SHP77 (cell line): Measurements from ENCODE around the gene ZRANB1.

ENCODE experiments used
- DNase-seq, 2 experiments: peaks; one replicate each; lab custom pipeline; 2025; lab: John Stamatoyannopoulos, UW

ZRANB1 gene

GRCh38 chr10:125035588-125036295, 93.8 kb downstream of the ZRANB1 start:
- no peak for DNase-seq

DNA sequence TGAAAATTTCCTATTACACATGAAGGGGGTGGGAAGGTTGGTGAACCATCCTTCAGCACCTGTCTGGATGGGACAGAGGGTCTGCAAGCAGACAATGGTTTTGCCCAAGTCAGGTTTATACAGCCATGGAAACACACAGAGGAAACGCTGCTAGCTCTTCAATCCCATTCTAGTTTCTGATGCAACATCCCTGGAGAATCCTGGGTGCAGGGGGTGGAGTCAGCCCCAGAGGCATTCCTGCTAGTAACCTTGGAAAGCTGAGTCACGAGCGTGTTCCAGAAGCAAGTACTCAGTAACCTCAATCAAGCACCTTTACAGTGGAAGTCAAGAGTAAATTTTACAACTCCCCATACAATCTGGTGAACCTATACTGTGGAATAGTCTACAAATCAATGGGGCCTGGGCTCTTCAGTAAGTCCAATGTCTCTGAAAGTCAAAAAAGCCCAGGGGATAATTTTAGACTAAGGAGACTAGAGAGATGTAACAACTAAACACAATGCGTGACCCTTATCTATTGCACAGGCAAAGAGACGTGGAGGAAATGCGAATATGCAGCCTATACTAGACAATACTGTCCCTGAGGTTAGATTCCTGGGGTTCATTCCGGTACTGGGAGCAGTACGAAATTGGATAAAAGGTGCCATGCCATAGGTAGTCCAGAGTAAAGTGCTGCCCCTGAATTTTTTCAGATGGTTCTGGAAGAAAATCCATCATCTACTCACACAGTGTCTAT, 95.4 kb downstream of the ZRANB1 start:
- DNase-seq = no peak
